ENCODE results near the gene PTPRD. TPM values are rescaled to one million over a fixed set of nuclear protein-coding genes. Genes with fewer than 3 reads are reported as not detected.

PTPRD gene
- total and polyA plus RNA-seq, 2 of the 4 experiments (the other 2 are of a cell fraction): 0.07 to 0.18 TPM

DNA sequence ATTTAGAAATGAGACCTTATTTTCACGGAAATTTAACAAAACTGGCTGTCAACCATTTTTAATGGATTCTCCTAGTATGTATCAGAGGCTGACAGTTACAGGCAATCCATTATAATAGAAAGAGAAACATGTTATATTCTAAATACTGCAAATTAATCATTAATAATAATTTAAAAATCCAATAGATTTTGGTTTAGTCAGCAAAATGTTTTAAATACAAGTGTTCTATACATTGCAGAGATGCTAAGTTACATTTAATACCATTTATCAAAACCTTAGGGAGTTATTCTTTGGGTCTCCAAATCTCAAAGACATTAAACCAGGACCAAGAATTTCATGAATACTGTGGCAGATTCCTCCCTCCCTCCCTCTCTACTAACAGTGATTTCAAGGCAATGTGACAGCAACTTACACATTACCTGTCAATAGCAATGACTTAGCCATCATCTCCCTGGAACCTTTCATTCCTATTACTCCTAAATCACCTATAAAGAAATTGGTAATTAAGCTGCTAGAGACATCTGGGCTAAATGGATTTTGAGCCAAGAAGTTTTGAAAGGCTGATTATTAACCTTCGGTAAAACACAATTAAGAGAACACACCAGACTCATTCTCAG is 2044.7 kb downstream of the PTPRD start:
- H4K5ac ChIP-seq (ENCODE audit: low read depth, low read length): no peak overlapping the region
- H3K36me3 ChIP-seq (ENCODE audit: control insufficient read depth, insufficient read depth, low read length): no peaks in the 10 kb centered on the region
- no TSS peak for BruUV-seq (replicated peaks)
- H2AK9ac ChIP-seq (replicated peaks; ENCODE audit: low read depth, low read length, poor library complexity): no peak overlapping the region
- no peak overlapping the region for H2AK5ac ChIP-seq (ENCODE audit: low read depth, low read length)
- no peak overlapping the region for H3K4me2 ChIP-seq (ENCODE audit: low read depth, low read length)
- H3K27ac ChIP-seq (ENCODE audit: insufficient read depth, low read length): no peak overlapping the region
- H2AFZ ChIP-seq (replicated peaks; ENCODE audit: low read length, poor library complexity): no peak overlapping the region
- H3K4me1 ChIP-seq (ENCODE audit: control insufficient read depth, insufficient read depth, low read length): no peaks in the 10 kb centered on the region
- H3K9me3 ChIP-seq (ENCODE audit: control insufficient read depth, insufficient read depth, low read length): no peaks in the 10 kb centered on the region; the same call in 1 of the 2 replicates
- no peak overlapping the region for H2BK20ac ChIP-seq (ENCODE audit: low read depth, low read length)
- no peak overlapping the region for H3K4me3 ChIP-seq (ENCODE audit: insufficient read depth, low read depth, low read length)
- H3K9me1 ChIP-seq (ENCODE audit: insufficient read depth, low read length): no peaks in the 10 kb centered on the region
- H3K56ac ChIP-seq (ENCODE audit: extremely low read depth, insufficient read depth, low read length): no peak overlapping the region
- H2BK5ac ChIP-seq (ENCODE audit: low read depth, low read length, poor library complexity, severe bottlenecking): no peak overlapping the region
- TF ChIP-seq SMC3 (IDR thresholded peaks at IDR 0.05; ENCODE audit: low read depth, low read length) (no peak), NFE2L2 (IDR thresholded peaks at IDR 0.05; ENCODE audit: low read depth, low read length) (no peak), CEBPB (IDR thresholded peaks at IDR 0.05; ENCODE audit: low read depth, low read length) (no peak), MAFK (IDR thresholded peaks at IDR 0.05; ENCODE audit: low read depth, low read length) (peak; percentile 64), BHLHE40 (IDR thresholded peaks at IDR 0.05; ENCODE audit: low read depth, low read length) (no peak)
- TF ChIP-seq, protein P1, sequence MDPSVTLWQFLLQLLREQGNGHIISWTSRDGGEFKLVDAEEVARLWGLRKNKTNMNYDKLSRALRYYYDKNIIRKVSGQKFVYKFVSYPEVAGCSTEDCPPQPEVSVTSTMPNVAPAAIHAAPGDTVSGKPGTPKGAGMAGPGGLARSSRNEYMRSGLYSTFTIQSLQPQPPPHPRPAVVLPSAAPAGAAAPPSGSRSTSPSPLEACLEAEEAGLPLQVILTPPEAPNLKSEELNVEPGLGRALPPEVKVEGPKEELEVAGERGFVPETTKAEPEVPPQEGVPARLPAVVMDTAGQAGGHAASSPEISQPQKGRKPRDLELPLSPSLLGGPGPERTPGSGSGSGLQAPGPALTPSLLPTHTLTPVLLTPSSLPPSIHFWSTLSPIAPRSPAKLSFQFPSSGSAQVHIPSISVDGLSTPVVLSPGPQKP (IDR thresholded peaks at IDR 0.05; ENCODE audit: borderline replicate concordance, low read depth, low read length): no peak
- no peak overlapping the region for H2BK15ac ChIP-seq (ENCODE audit: low read depth, low read length)
- intact Hi-C loops (cut with micrococcal nuclease) (no loop called here), dilution Hi-C loops (cut with HindIII; ENCODE audit: low sequenced_read_pairs, unreplicated experiment) (no loop called here), in situ Hi-C loops (cut with MboI; ENCODE audit: low sequenced_read_pairs) (no loop called here)
- no peak overlapping the region for H4K8ac ChIP-seq (ENCODE audit: low read depth in 2 of 2, low read length in 2 of 2)
- H4K20me1 ChIP-seq (ENCODE audit: insufficient read depth, low read length): no peaks in the 10 kb centered on the region
- H3K27me3 ChIP-seq (ENCODE audit: control insufficient read depth, insufficient read depth, low read length): no peaks in the 10 kb centered on the region
- no peak for DNase-seq
- POLR2A ChIA-PET (ENCODE audit: unreplicated experiment): no interaction called here
- H3K9ac ChIP-seq (ENCODE audit: low read depth, low read length): no peak overlapping the region
- ATAC-seq (ENCODE audit: low read depth): no peak
- no peak overlapping the region for H3K18ac ChIP-seq (ENCODE audit: low read depth, low read length)
- no peak overlapping the region for H4K91ac ChIP-seq (ENCODE audit: insufficient read depth, low read depth, low read length)
- H3K14ac ChIP-seq (replicated peaks; ENCODE audit: low read depth, low read length): no peak overlapping the region
- H3K4ac ChIP-seq (ENCODE audit: low read depth, low read length): no peak overlapping the region
- H3K23ac ChIP-seq (ENCODE audit: low read depth, low read length): no peak overlapping the region
- H3K79me1 ChIP-seq (ENCODE audit: low read depth in 1 of 2, low read length in 2 of 2): no peaks in the 10 kb centered on the region
- no peak overlapping the region for H2BK120ac ChIP-seq (ENCODE audit: low read depth, low read length)
- WGBS, 2 experiments (ENCODE audit: extremely low coverage in 2 of 2, insufficient read length in 1 of 2): no CpG with 5 or more reads among the region's 2 CpGs
- CTCF ChIA-PET: no interaction called here
